Neural cell (in vitro differentiated cells): ENCODE measurements around the gene OR10S1. TPM values are rescaled to one million over a fixed set of nuclear protein-coding genes. Genes with fewer than 3 reads are reported as not detected.

Experiments used
- polyA plus RNA-seq: library from polyadenylated mRNA; depleted of rRNA; stranded (reverse); fragments of >200 nt; gene quantifications from 2 replicates; pipeline ENCODE4 v1.2.3, GENCODE V29; 2014

OR10S1 gene
- polyA plus RNA-seq, 1 donor from 2014 or later: not detected

Other genes starting within 250 kb of the OR10S1 start
- gene ZNF202, start 236.1 kb downstream of the OR10S1 start, polyA plus RNA-seq: 24.6 and 30.4 TPM in 2 replicates
- not detected in 2 replicates for gene OR6X1, start 223.3 kb downstream of the OR10S1 start, polyA plus RNA-seq
- not detected in 2 replicates for gene OR6M1, start 171.4 kb downstream of the OR10S1 start, polyA plus RNA-seq
- gene TMEM225, start 92.1 kb downstream of the OR10S1 start, polyA plus RNA-seq: not detected in 2 replicates
- not detected in 2 replicates for gene OR8D4, start 75.6 kb downstream of the OR10S1 start, polyA plus RNA-seq
- gene OR4D5, start 38.2 kb downstream of the OR10S1 start, polyA plus RNA-seq: not detected in 2 replicates
- not detected in 2 replicates for gene OR6T1, start 33.9 kb downstream of the OR10S1 start, polyA plus RNA-seq
- gene OR10G6, start 17.4 kb upstream of the OR10S1 start, polyA plus RNA-seq: not detected in 2 replicates
- gene OR10G4, start 35.2 kb upstream of the OR10S1 start, polyA plus RNA-seq: not detected in 2 replicates
- gene OR10G9, start 45.2 kb upstream of the OR10S1 start, polyA plus RNA-seq: not detected in 2 replicates
- not detected in 2 replicates for gene OR10G8, start 49.0 kb upstream of the OR10S1 start, polyA plus RNA-seq
- not detected in 2 replicates for gene OR10G7, start 63.5 kb upstream of the OR10S1 start, polyA plus RNA-seq
- 82.2 and 87.3 TPM in 2 replicates for gene VWA5A, start 137.7 kb upstream of the OR10S1 start, polyA plus RNA-seq
- not detected in 2 replicates for gene OR10D3, start 205.6 kb upstream of the OR10S1 start, polyA plus RNA-seq